ENCODE measurements around the gene GPATCH2L.

Gene GPATCH2L

DNA sequence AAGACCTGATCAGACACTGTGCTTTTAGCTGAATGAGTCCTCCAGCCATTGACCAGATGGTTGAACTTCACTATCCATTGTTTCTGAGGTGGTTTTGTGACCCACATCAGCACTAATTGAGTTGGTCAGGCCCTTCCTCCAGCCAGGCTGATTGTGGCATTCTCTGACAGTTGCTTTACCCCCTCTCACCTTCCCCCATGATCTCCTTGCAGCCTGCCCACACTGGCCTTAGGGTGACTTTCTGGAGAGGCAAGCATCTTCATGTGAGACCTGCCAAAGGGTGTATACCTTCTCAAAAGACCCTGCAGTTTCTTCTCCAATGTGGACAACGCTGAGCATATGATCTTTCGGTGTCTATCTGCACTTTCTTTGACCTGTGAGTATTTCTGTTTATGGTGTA lies 83.9 kb downstream of the GPATCH2L start:
- no peak overlapping the region for H3K4me3 ChIP-seq (ENCODE audit: low read depth, low read length)
- TF ChIP-seq CTCF (IDR thresholded peaks at IDR 0.05; ENCODE audit: control insufficient read depth, extremely low read depth, insufficient read depth) = no peak
- no peak for DNase-seq (ENCODE audit: low read depth)

DNA sequence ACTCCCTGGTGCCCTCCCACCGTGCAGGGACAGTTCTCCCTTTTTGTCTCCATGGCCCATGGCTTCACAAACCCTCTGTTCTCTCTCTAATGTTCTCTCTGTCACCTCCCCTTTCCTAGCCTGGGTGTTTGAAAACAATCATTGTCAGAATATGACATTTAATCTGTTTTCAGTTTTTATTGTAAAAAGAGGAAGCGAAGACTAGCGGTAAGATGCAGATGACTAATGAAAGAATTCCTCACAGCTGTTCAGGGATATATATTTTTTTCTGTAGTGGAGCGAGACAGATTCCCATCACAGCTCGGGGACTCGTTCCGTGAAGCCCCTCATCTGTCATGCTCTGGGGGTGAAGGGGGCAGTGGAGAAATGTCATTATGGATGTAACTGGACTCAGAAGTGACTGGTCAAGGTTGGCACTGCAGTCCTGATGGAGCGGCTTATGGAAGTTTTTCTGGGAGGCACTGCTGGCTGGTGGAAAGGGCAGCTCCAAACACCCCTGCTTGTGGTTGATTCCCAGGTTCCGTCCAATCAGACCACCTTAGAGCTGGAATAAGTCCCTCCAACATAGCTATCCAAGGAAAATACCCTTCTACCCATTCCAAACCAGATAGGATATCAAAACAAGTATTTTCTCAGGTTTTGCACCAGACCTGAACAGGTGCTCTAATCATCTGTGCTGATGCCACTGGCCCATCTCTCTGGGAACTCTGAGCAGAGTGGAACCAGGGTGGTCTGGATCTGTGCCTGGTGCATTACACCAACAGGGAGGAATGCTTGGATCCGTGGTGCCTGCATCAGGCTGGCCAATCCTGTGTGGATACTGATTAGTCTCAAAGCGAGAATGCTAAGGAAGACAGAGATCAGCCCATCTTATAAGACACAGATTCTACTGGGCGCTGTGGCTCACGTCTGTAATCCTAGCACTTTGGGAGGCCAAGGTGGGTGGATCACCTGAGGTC lies 84.7 kb downstream of the GPATCH2L start:
- no peak for TF ChIP-seq CTCF (IDR thresholded peaks at IDR 0.05; ENCODE audit: control insufficient read depth, extremely low read depth, insufficient read depth)
- DNase-seq (ENCODE audit: low read depth) = no peak
- no peak overlapping the region for H3K4me3 ChIP-seq (ENCODE audit: low read depth, low read length)

DNA sequence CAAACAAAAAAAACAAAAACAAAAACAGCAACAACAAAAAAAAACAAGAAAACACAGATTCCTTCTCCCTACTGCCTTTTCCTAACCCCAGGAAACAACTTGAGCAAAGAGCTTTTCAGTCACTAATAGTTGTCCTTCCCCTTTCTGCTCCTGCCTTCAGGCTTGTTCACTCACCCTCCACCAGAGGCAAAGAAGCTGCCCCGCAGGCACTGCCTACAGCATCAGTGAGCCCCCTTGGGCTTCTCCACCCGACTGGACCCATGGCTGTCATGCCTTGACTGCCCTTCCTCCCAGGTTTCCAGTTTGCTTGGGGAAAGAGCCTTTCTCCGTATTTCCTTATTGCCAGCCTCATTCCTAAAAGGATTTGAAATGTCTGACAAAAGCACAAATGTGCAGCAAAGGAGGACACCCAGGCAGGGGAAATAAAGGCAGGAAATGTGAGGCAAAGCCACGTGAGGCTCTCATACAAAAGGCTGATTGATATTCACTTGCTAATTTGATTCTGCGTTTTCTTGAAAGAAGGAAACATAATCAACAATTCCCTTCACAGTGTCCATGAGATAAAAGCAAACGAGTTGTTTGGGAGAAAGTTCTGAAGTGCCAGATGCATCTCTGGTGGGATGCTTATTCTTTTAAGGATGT lies 85.7 kb downstream of the GPATCH2L start:
- no peak overlapping the region for H3K4me3 ChIP-seq (ENCODE audit: low read depth, low read length)
- DNase-seq (ENCODE audit: low read depth) = no peak
- no peak for TF ChIP-seq CTCF (IDR thresholded peaks at IDR 0.05; ENCODE audit: control insufficient read depth, extremely low read depth, insufficient read depth)

GRCh38 chr14:76245097-76245496 lies 93.4 kb downstream of the GPATCH2L start:
- DNase-seq (ENCODE audit: low read depth) = no peak
- H3K4me3 ChIP-seq (ENCODE audit: low read depth, low read length) = no peak overlapping the region
- TF ChIP-seq CTCF (IDR thresholded peaks at IDR 0.05; ENCODE audit: control insufficient read depth, extremely low read depth, insufficient read depth) = no peak

DNA sequence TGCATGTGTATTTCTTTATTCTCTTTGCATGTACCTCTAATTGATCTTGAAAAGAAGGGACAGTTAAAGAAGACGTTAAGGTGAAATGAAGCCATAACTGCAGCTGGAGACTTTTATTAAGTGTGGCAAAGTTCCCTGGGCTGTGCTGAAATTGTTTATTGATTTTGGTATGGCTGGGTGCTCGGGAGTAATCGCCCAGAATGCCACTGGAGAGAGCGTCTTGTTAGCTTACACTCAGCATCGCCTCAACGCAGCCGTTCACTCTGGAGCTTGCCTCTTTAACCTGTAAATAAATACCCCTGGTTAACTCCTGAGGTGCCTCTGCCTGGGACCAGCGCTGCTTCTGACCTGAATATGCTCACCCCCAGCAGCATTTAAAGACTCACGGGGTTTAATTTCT lies 98.6 kb downstream of the GPATCH2L start:
- peak; percentile 2 for DNase-seq (ENCODE audit: low read depth)
- H3K4me3 ChIP-seq (ENCODE audit: low read depth, low read length) = no peak overlapping the region
- TF ChIP-seq CTCF (IDR thresholded peaks at IDR 0.05; ENCODE audit: control insufficient read depth, extremely low read depth, insufficient read depth) = no peak

DNA sequence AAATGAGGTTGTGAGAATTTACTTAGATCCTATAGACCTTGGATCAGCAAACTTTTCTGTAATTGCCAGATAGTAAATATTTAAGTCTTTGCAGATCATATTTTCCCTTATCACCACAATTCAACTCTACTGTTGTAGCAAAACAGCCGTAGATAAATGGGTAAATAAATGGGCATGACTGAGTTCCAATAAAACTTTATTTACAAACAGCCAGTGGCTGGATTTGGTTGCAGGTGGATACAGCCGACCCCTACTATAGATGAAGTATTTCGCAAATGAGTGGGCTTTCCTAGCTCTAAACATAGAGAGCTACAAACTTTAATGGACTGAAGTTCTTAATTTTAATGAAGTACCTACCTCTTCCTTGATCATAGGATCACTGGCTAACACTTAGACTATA lies 100.7 kb downstream of the GPATCH2L start:
- no peak for TF ChIP-seq CTCF (IDR thresholded peaks at IDR 0.05; ENCODE audit: control insufficient read depth, extremely low read depth, insufficient read depth)
- DNase-seq (ENCODE audit: low read depth) = no peak
- no peak overlapping the region for H3K4me3 ChIP-seq (ENCODE audit: low read depth, low read length)

All from LNCaP clone FGC (cell line).